Measurements from ENCODE around the gene OLIG2.

The OLIG2 gene

DNA sequence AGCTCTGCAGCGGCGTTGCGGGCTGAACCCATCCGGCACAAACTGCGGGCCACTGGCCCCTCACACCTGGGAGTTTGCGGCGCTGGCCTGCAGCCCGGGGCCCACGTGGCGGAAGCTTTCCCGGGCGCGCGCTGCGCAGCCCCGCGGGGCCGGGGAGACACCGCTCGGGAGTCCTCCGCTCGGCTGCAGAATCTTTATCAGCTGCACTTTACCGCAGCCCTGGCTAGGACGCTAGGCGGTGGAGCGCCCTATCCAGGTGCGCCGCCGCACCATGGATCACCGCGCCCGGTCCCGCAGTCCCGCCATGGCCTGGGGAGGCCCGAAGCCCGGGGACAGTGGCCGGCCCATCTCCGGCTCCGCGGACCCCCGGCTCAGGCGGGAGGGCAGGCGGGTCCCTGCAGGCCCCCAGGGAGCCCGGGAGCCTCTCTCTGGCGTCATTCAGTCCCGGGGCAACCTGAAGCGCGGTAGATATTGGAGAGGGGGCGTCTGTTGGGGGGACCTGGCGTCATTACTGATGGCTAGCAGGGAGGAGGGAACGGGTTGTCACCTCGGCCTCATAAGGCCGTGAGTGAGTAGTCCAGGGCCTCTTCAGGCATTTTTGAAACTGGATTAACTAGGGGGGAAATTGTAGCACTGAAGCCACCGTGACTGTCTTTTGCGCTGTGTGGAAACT is 5.7 kb upstream of the OLIG2 start:
- TF ChIP-seq, protein P1, sequence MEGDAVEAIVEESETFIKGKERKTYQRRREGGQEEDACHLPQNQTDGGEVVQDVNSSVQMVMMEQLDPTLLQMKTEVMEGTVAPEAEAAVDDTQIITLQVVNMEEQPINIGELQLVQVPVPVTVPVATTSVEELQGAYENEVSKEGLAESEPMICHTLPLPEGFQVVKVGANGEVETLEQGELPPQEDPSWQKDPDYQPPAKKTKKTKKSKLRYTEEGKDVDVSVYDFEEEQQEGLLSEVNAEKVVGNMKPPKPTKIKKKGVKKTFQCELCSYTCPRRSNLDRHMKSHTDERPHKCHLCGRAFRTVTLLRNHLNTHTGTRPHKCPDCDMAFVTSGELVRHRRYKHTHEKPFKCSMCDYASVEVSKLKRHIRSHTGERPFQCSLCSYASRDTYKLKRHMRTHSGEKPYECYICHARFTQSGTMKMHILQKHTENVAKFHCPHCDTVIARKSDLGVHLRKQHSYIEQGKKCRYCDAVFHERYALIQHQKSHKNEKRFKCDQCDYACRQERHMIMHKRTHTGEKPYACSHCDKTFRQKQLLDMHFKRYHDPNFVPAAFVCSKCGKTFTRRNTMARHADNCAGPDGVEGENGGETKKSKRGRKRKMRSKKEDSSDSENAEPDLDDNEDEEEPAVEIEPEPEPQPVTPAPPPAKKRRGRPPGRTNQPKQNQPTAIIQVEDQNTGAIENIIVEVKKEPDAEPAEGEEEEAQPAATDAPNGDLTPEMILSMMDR (IDR thresholded peaks at IDR 0.05; ENCODE audit: borderline replicate concordance, insufficient read depth, low read depth, low read length), result no peak
- H3K4me3 ChIP-seq (ENCODE audit: low read depth, low read length), result no peak overlapping the region

DNA sequence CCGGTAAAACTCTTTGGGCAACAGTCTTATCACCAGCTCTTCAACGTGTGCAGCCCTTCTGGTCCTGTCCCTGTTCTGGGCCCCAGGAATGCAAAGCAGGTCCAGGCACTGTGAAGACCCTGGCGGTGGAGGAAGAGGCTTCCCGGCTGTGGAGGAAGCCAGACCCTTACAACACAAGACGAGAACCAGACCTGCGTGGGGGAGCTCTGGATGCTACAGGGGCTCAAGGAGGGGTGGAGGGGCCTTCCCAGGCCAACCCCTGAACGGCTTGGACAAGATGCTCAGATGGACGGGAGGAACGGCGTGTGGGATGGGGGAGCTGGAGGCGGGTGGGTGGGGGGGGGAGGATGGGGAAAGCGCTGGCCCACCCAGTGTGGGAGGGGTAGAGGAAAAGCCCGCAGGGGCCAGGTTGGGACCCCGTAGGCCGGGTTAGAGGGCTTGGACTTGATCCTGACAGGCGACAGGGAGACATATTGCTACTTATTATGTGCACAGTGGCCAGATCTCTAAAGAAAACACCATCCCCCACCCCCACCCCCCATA is 5.1 kb upstream of the OLIG2 start:
- H3K4me3 ChIP-seq (ENCODE audit: low read depth, low read length), result no peak overlapping the region

DNA sequence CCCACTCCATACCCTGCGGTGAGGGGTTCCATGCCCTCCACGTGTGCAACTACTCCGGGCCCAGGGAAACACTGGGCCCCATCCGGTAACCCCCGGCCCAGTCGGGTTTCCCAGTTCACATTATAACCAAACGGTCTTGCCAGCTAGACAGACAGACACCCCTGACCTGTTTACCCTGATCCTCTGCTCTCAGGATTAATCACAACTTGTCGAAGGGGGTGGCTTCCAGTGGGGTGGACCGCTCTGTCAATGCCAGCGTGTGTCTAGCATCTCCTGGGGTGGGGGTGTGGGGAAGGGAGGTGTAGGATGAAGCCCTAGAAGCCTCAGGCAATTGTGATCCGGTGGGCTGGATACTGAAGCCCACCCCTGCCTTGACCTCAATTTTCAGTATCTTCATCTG is 4.6 kb upstream of the OLIG2 start:
- no peak overlapping the region for H3K4me3 ChIP-seq (ENCODE audit: low read depth, low read length)
- TF ChIP-seq, protein P1 (IDR thresholded peaks at IDR 0.05; ENCODE audit: borderline replicate concordance, insufficient read depth, low read depth, low read length), result no peak

More for the DNA sequence above, 5.1 kb upstream of the OLIG2 start:
- TF ChIP-seq, protein P1 (IDR thresholded peaks at IDR 0.05; ENCODE audit: borderline replicate concordance, insufficient read depth, low read depth, low read length), result no peak

DNA sequence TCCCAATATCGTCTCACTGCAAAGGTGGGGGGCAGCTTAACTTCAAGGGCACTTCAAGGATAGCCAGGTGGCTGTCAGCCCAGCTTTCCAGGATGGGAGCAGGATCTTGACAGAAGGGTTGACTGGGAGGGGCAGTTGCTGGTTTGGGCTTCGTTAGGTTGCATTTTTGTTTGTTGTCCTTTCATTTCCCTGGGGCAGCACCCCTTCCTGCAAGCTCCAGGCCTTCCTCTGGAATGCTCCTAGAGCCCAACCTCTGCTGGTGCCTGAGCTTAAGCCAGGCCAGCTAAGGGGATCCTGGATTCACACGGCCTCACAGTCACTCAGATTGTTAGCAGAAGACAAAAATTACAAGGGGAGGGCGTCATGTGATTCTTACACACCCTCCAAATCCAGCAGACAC is 4.1 kb upstream of the OLIG2 start:
- no peak overlapping the region for H3K4me3 ChIP-seq (ENCODE audit: low read depth, low read length)
- TF ChIP-seq, protein P1 (IDR thresholded peaks at IDR 0.05; ENCODE audit: borderline replicate concordance, insufficient read depth, low read depth, low read length), result no peak

DNA sequence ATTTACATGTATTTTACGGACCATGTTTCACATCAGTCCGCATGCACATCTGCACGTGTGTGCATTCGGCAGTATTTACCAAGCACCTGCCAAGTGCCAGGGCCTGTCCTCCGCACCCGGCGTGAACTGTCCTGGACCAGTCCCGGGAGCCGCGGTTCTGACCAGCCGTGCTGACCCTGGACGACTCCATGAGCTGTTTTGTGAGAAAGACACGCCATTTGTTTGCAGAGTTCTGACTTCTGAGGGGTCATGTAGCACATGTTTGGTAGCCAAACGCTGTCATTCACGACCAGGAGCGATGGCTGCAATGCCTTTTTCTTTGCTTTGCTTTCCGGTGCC is 3.3 kb upstream of the OLIG2 start:
- H3K4me3 ChIP-seq (ENCODE audit: low read depth, low read length), result no peak overlapping the region

DNA sequence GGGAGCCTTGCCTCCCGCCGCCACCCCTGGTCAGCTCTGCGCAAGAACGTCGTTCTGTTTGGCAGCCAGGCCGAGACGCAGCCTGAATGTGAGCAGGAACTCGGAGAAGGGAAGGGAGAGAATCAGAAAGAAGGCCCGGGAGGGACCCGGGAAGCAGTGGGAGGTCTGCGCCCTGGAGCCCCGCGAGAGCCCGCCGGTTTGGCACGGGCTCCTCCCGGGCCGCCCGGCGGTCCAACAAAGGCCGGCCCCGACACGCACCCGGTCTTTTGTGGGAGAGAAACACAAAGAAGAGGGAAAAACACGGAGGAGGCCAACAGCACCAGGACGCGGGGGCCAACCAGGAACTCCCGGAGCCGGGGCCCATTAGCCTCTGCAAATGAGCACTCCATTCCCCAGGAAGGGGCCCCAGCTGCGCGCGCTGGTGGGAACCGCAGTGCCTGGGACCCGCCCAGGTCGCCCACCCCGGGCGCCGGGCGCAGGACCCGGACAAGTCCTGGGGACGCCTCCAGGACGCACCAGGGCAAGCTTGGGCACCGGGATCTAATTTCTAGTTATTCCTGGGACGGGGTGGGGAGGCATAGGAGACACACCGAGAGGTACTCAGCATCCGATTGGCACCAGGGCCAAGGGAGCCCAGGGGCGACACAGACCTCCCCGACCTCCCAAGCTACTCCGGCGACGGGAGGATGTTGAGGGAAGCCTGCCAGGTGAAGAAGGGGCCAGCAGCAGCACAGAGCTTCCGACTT is 2.7 kb upstream of the OLIG2 start:
- TF ChIP-seq, protein P1 (IDR thresholded peaks at IDR 0.05; ENCODE audit: borderline replicate concordance, insufficient read depth, low read depth, low read length), result no peak
- no peak overlapping the region for H3K4me3 ChIP-seq (ENCODE audit: low read depth, low read length)

More for the DNA sequence above, 3.3 kb upstream of the OLIG2 start:
- TF ChIP-seq, protein P1 (IDR thresholded peaks at IDR 0.05; ENCODE audit: borderline replicate concordance, insufficient read depth, low read depth, low read length), result no peak

All from GM12875 (cell line).